ENCODE results near the gene TMEM9. TPM values are rescaled to one million over a fixed set of nuclear protein-coding genes. Genes with fewer than 3 reads are reported as not detected.

TMEM9 gene
- total RNA-seq, 4 donors from 2014 or later: 73.6 to 163 (median 117) TPM

GRCh38 chr1:201096041-201096461 is 58.2 kb downstream of the TMEM9 start:
- DNase-seq: no peak
- Histone ChIP-seq H3K36me3 (no peaks in the 10 kb centered on the region), H3K27ac (no peak overlapping the region), H3K27me3 (no peaks in the 10 kb centered on the region), H3K4me1 (no peaks in the 10 kb centered on the region), H3K4me3 (no peak overlapping the region), H3K9me3 (no peaks in the 10 kb centered on the region)
- TF ChIP-seq, protein P1, sequence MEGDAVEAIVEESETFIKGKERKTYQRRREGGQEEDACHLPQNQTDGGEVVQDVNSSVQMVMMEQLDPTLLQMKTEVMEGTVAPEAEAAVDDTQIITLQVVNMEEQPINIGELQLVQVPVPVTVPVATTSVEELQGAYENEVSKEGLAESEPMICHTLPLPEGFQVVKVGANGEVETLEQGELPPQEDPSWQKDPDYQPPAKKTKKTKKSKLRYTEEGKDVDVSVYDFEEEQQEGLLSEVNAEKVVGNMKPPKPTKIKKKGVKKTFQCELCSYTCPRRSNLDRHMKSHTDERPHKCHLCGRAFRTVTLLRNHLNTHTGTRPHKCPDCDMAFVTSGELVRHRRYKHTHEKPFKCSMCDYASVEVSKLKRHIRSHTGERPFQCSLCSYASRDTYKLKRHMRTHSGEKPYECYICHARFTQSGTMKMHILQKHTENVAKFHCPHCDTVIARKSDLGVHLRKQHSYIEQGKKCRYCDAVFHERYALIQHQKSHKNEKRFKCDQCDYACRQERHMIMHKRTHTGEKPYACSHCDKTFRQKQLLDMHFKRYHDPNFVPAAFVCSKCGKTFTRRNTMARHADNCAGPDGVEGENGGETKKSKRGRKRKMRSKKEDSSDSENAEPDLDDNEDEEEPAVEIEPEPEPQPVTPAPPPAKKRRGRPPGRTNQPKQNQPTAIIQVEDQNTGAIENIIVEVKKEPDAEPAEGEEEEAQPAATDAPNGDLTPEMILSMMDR (IDR thresholded peaks at IDR 0.05): no peak
- TF ChIP-seq POLR2A (IDR thresholded peaks at IDR 0.05): no peak
- intact Hi-C loops (cut with DNase I; ENCODE audit: low total_unique reads): no loop called here

DNA sequence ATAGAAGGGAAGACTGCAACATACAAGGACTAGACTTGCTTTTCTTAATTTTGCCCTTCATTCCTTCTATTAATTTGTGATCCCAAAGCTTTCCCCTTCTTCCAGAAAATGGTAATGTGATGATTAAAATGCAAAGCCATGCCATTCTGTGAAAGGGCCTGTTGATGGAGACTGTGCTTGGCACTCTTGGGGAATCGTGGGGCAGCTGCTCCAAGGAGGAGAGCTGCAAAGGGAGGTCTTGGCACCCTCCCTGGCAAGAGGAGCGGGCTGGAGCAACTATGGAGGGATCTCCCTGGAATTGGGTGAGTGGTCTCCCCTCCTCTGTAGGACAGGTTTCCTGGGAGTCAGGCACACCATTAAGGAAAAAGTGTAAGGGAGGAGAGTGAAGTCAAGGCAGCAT is 58.7 kb downstream of the TMEM9 start:
- H3K4me3 ChIP-seq: no peak overlapping the region
- no peak overlapping the region for H3K27ac ChIP-seq
- DNase-seq: no peak
- H3K27me3 ChIP-seq: no peaks in the 10 kb centered on the region
- no peaks in the 10 kb centered on the region for H3K4me1 ChIP-seq
- TF ChIP-seq, protein P1 (IDR thresholded peaks at IDR 0.05): no peak
- no peak for TF ChIP-seq POLR2A (IDR thresholded peaks at IDR 0.05)
- intact Hi-C loops (cut with DNase I; ENCODE audit: low total_unique reads): no loop called here
- no peaks in the 10 kb centered on the region for H3K9me3 ChIP-seq
- no peaks in the 10 kb centered on the region for H3K36me3 ChIP-seq

- no peak for TF ChIP-seq POLR2A (IDR thresholded peaks at IDR 0.05)
- TF ChIP-seq, protein P1 (IDR thresholded peaks at IDR 0.05): no peak
- Histone ChIP-seq H3K27ac (no peak overlapping the region), H3K9me3 (no peaks in the 10 kb centered on the region), H3K4me1 (no peaks in the 10 kb centered on the region), H3K4me3 (no peak overlapping the region), H3K27me3 (no peaks in the 10 kb centered on the region), H3K36me3 (no peaks in the 10 kb centered on the region)
- DNase-seq: no peak
- intact Hi-C loops (cut with DNase I; ENCODE audit: low total_unique reads): no loop called here
These were observed 59.4 kb downstream of the TMEM9 start for GRCh38 chr1:201094832-201095231.

DNA sequence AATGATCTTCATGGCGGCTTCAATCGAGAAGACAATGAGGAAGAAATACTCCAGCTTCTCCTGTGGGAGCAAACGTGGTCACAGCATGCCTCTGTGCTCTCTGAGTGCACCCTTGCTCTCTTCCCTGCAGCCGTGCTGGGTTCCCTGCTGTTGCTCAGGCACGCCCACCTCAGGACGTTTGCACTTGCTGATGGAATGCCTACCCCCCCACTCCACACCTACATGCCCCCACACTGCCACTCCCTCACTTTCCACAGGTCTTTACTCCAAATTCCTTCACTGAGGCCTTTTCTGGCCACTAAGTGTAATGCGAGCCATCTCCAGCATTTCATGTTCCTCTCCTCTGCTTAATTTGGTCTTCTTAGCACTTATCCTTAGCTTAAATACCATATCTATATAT is 60.3 kb downstream of the TMEM9 start:
- no peaks in the 10 kb centered on the region for H3K9me3 ChIP-seq
- TF ChIP-seq POLR2A (IDR thresholded peaks at IDR 0.05): no peak
- TF ChIP-seq, protein P1 (IDR thresholded peaks at IDR 0.05): no peak
- H3K27me3 ChIP-seq: no peaks in the 10 kb centered on the region
- no peak overlapping the region for H3K4me3 ChIP-seq
- DNase-seq: no peak
- no peak overlapping the region for H3K27ac ChIP-seq
- H3K36me3 ChIP-seq: no peaks in the 10 kb centered on the region
- H3K4me1 ChIP-seq: no peaks in the 10 kb centered on the region
- intact Hi-C loops (cut with DNase I; ENCODE audit: low total_unique reads): no loop called here

DNA sequence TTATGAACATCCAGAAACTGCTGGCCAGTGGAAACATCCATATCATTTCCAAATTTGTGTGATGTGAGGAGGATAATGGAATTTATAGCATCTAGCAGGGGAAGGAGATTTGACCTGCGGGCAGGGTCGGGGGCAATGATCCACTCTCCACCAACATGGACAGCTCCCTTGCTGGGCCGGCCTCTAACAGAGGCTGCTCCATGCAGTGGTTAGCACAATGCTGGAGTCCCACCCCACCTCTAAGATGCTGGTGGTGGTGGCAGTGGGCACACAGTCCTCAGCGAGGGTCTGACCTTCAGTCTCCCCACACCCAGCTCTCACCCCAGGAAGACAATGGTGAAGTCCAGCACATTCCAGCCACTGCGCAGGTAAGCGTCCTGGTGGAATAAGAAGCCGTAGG is 60.7 kb downstream of the TMEM9 start:
- no peak overlapping the region for H3K27ac ChIP-seq
- intact Hi-C loops (cut with DNase I; ENCODE audit: low total_unique reads): no loop called here
- no peaks in the 10 kb centered on the region for H3K4me1 ChIP-seq
- H3K36me3 ChIP-seq: no peaks in the 10 kb centered on the region
- no peak for TF ChIP-seq POLR2A (IDR thresholded peaks at IDR 0.05)
- TF ChIP-seq, protein P1 (IDR thresholded peaks at IDR 0.05): no peak
- DNase-seq: no peak
- no peak overlapping the region for H3K4me3 ChIP-seq
- H3K27me3 ChIP-seq: no peaks in the 10 kb centered on the region
- H3K9me3 ChIP-seq: no peaks in the 10 kb centered on the region
